Uterus (tissue), 4 donors: ENCODE measurements around the gene ZMAT5. TPM values are rescaled to one million over a fixed set of nuclear protein-coding genes. Genes with fewer than 3 reads are reported as not detected.

Source experiments
- DNase-seq, 2 donors: peaks; one replicate each; pipeline ENCODE4 v3.0.0-alpha.2; 2019 to 2020
- H3K27ac ChIP-seq, 2 donors: fragments of 200-600 bp; sonication (generic); 1 replicate in 1 of 2; 2 replicates in 1 of 2; pipeline ENCODE4 v1.5.1; 2016 to 2018
- H3K27me3 ChIP-seq, 2 donors: fragments of 200-600 bp; sonication (generic); one replicate each; pipeline ENCODE4 v1.5.1; 2018 to 2019; ENCODE audit warnings: control low read depth in 1 of 2
- H3K36me3 ChIP-seq, 2 donors: fragments of 200-600 bp; sonication (generic); one replicate each; pipeline ENCODE4 v1.5.1; 2019; ENCODE audit warnings: control low read depth in 1 of 2
- H3K4me1 ChIP-seq, 2 donors: fragments of 200-600 bp; sonication (generic); one replicate each; pipeline ENCODE4 v1.5.1; 2018 to 2019; ENCODE audit warnings: control low read depth in 1 of 2
- H3K4me3 ChIP-seq, 2 donors: fragments of 200-600 bp; sonication (generic); 1 replicate in 1 of 2; 2 replicates in 1 of 2; pipeline ENCODE4 v1.5.1; 2018 to 2019; ENCODE audit warnings: mild to moderate bottlenecking in 1 of 2
- H3K9me3 ChIP-seq, 2 donors: fragments of 200-600 bp; sonication (generic); one replicate each; pipeline ENCODE4 v1.5.1; 2019; ENCODE audit warnings: control low read depth in 1 of 2
- CTCF ChIP-seq, 4 experiments: fragments of 200-600 bp in 2 of 4; fragments of 450-650 bp in 2 of 4; sonication (generic) in 2 of 4; IDR thresholded peaks; one replicate each; pipeline ENCODE4 v1.5.1; 2016 to 2019; ENCODE audit warnings: antibody characterized with exemption in 4 of 4, mild to moderate bottlenecking in 2 of 4, moderate library complexity in 1 of 4
- POLR2A ChIP-seq, 2 donors: fragments of 450-650 bp; IDR thresholded peaks; one replicate each; pipeline ENCODE4 v1.6.1; 2016; ENCODE audit warnings: antibody characterized with exemption in 2 of 2, mild to moderate bottlenecking in 1 of 2, moderate library complexity in 1 of 2
- intact Hi-C: fragments of 100-400 bp; cut with DNase I; formaldehyde crosslinking; loops from one replicate; pipeline ENCODE4 v1.15.1; 2023; ENCODE audit warnings: low total_unique reads
- total RNA-seq, 4 donors: library from RNA; depleted of rRNA in 3 of 4; stranded (reverse); fragments of >200 nt in 3 of 4; gene quantifications; one replicate each; pipeline versions ENCODE4 v1.1.0 to v1.2.4, GENCODE V29; 2014 to 2023
- donor health status: DM: yes; HTN: yes; CAD: no.

Gene ZMAT5
- total RNA-seq, 4 donors from 2014 or later = 12.0 to 47.4 (median 23.4) TPM

GRCh38 chr22:29782061-29782845 is 15.4 kb upstream of the ZMAT5 start:
- no peaks in the 10 kb centered on the region for H3K36me3 ChIP-seq
- no peak for TF ChIP-seq POLR2A (IDR thresholded peaks at IDR 0.05)
- TF ChIP-seq CTCF (IDR thresholded peaks at IDR 0.05) = no peak
- no peak overlapping the region for H3K4me3 ChIP-seq
- H3K27me3 ChIP-seq = no peaks in the 10 kb centered on the region
- DNase-seq = peak in 1 of 2 donors; percentile 24
- no peaks in the 10 kb centered on the region for H3K9me3 ChIP-seq
- peaks cover 0 to 3% of the 10 kb centered on the region in 2 donors for H3K4me1 ChIP-seq
- H3K27ac ChIP-seq = peak overlapping the region; percentile 49 to 52
- intact Hi-C loops = no loop called here

- Histone ChIP-seq H3K27ac (peak overlapping the region; percentile 49 to 52), H3K9me3 (no peaks in the 10 kb centered on the region), H3K4me1 (peaks cover 0 to 3% of the 10 kb centered on the region in 2 donors), H3K4me3 (no peak overlapping the region), H3K36me3 (no peaks in the 10 kb centered on the region), H3K27me3 (no peaks in the 10 kb centered on the region)
- DNase-seq = peak in 1 of 2 donors; percentile 37
- intact Hi-C loops = no loop called here
- TF ChIP-seq POLR2A (IDR thresholded peaks at IDR 0.05) (no peak), CTCF (IDR thresholded peaks at IDR 0.05) (no peak)
These were observed 14.2 kb upstream of the ZMAT5 start for GRCh38 chr22:29780748-29781676.

- Histone ChIP-seq H3K4me3 (no peak overlapping the region), H3K4me1 (peaks cover 0 to 3% of the 10 kb centered on the region in 2 donors), H3K36me3 (no peaks in the 10 kb centered on the region), H3K27me3 (no peaks in the 10 kb centered on the region), H3K27ac (peak overlapping the region in 1 of 2 donors; percentile 49), H3K9me3 (no peaks in the 10 kb centered on the region)
- intact Hi-C loops = no loop called here
- TF ChIP-seq POLR2A (IDR thresholded peaks at IDR 0.05) (no peak), CTCF (IDR thresholded peaks at IDR 0.05) (no peak)
- no peak for DNase-seq
These were observed 13.4 kb upstream of the ZMAT5 start for GRCh38 chr22:29780220-29780619.

GRCh38 chr22:29773233-29773632 is 6.4 kb upstream of the ZMAT5 start:
- DNase-seq = no peak
- Histone ChIP-seq H3K4me3 (no peak overlapping the region), H3K36me3 (no peaks in the 10 kb centered on the region), H3K4me1 (peaks cover 6% of the 10 kb centered on the region in 2 donors), H3K27me3 (no peaks in the 10 kb centered on the region), H3K27ac (no peak overlapping the region), H3K9me3 (no peaks in the 10 kb centered on the region)
- TF ChIP-seq POLR2A (IDR thresholded peaks at IDR 0.05) (no peak), CTCF (IDR thresholded peaks at IDR 0.05) (no peak)
- intact Hi-C loops = no loop called here
